D721Med (cell line): ENCODE results near the gene HPS3.

Experiments
- DNase-seq: peaks from one replicate; pipeline ENCODE4 v3.0.0; 2011; ENCODE audit warnings: low spot score; ENCODE audit not compliant: insufficient read length
- FAIRE-seq: peaks from 2 replicates; lab custom pipeline; 2011; peaks lifted over from hg19 to GRCh38; lab: Jason Lieb, UNC
- CTCF ChIP-seq: IDR thresholded peaks from 2 replicates; pipeline ENCODE4 v1.5.1; 2012; ENCODE audit warnings: mild to moderate bottlenecking, control low read depth; ENCODE audit not compliant: insufficient read depth; ENCODE audit errors: missing control alignments

The HPS3 gene

GRCh38 chr3:149197669-149198068 is 68.2 kb downstream of the HPS3 start:
- no peak for TF ChIP-seq CTCF
- DNase-seq (no peak), FAIRE-seq (no peak)

- FAIRE-seq (no peak), DNase-seq (no peak)
- no peak for TF ChIP-seq CTCF
Observed at GRCh38 chr3:149198611-149199010, 69.2 kb downstream of the HPS3 start.

- DNase-seq, result no peak
- FAIRE-seq, result no peak
- TF ChIP-seq CTCF, result no peak
Observed at GRCh38 chr3:149199474-149199873, 70.0 kb downstream of the HPS3 start.

GRCh38 chr3:149203758-149204157 is 74.3 kb downstream of the HPS3 start:
- FAIRE-seq (no peak), DNase-seq (no peak)
- TF ChIP-seq CTCF, result no peak

- no peak for FAIRE-seq
- no peak for DNase-seq
- TF ChIP-seq CTCF, result no peak
Observed at GRCh38 chr3:149204390-149204991, 75.1 kb downstream of the HPS3 start.

- no peak for TF ChIP-seq CTCF
- DNase-seq, result no peak
- FAIRE-seq, result no peak
Observed at GRCh38 chr3:149207475-149207874, 78.0 kb downstream of the HPS3 start.

- no peak for TF ChIP-seq CTCF
- DNase-seq, result no peak
- no peak for FAIRE-seq
Observed at GRCh38 chr3:149209431-149209830, 80.0 kb downstream of the HPS3 start.
